Measurements from ENCODE around the gene PCDHGC5. TPM values are rescaled to one million over a fixed set of nuclear protein-coding genes. Genes with fewer than 3 reads are reported as not detected.

The PCDHGC5 gene
- total and polyA plus RNA-seq, 2 donors (not counting 3 experiments of a cell fraction or from before 2014, with no cell fraction given): 0.21 to 1.2 TPM

- DNase-seq (ENCODE audit: low read depth, low spot score): no peak
- dilution Hi-C loops (cut with MboI; ENCODE audit: extremely low pct_ligation_motif_present, low sequenced_read_pairs): no loop called here
Observed at GRCh38 chr5:141479776-141480175, 9.1 kb upstream of the PCDHGC5 start.

More at GRCh38 chr5:141479776-141480175, 9.1 kb upstream of the PCDHGC5 start:
- H3K9me3 ChIP-seq (replicated peaks; ENCODE audit: control insufficient read depth, insufficient read depth, low read length): no peaks in the 10 kb centered on the region
- no peaks in the 10 kb centered on the region for H3K9me1 ChIP-seq (replicated peaks; ENCODE audit: control insufficient read depth, extremely low read depth, insufficient read depth, low read length)
- H3K4me3 ChIP-seq (replicated peaks in 1 of 3; ENCODE audit: insufficient read depth in 1 of 3, low read depth in 1 of 3, low read length in 3 of 3): no peak overlapping the region
- POLR2A ChIA-PET: no interaction called here
- TF ChIP-seq MAX (IDR thresholded peaks at IDR 0.05; ENCODE audit: insufficient read depth, insufficient read length) (no peak), POLR2AphosphoS5 (IDR thresholded peaks at IDR 0.05; ENCODE audit: insufficient read depth, low read depth, low read length) (no peak), FOS (IDR thresholded peaks at IDR 0.05; ENCODE audit: borderline replicate concordance, insufficient read depth, low read length) (no peak), CTCF (IDR thresholded peaks at IDR 0.05; ENCODE audit: extremely low read depth in 1 of 2, insufficient read depth in 1 of 2, low read depth in 1 of 2, low read length in 2 of 2) (no peak), JUN (IDR thresholded peaks at IDR 0.05; ENCODE audit: borderline replicate concordance, insufficient read depth, insufficient read length, low read depth) (no peak), MYC (IDR thresholded peaks at IDR 0.05; ENCODE audit: low read depth, low read length) (no peak), POLR2A (IDR thresholded peaks at IDR 0.05; ENCODE audit: low read depth, low read length) (no peak), GATA2 (IDR thresholded peaks at IDR 0.05; ENCODE audit: insufficient read depth, insufficient read length, low read depth, low read length) (no peak), EZH2 (IDR thresholded peaks at IDR 0.05; ENCODE audit: borderline replicate concordance, low read depth, low read length, severe bottlenecking) (no peak)
- intact Hi-C loops (cut with micrococcal nuclease): no loop called here
- CTCF ChIA-PET: no interaction called here
- no peaks in the 10 kb centered on the region for H3K79me2 ChIP-seq (ENCODE audit: control insufficient read depth, insufficient read depth, low read length)
- H2AFZ ChIP-seq (ENCODE audit: low read depth, low read length): no peak overlapping the region
- H3K27me3 ChIP-seq (ENCODE audit: control insufficient read depth in 2 of 2, insufficient read depth in 2 of 2, low read length in 2 of 2): peaks cover 5 to 13% of the 10 kb centered on the region in 2 experiments
- no peaks in the 10 kb centered on the region for H3K36me3 ChIP-seq (ENCODE audit: control insufficient read depth in 2 of 2, extremely low read depth in 1 of 2, insufficient read depth in 2 of 2, low read length in 2 of 2)
- H3K27ac ChIP-seq (ENCODE audit: insufficient read depth, low read depth, low read length): no peak overlapping the region
- no peaks in the 10 kb centered on the region for H4K20me1 ChIP-seq (replicated peaks; ENCODE audit: control insufficient read depth, extremely low read depth, insufficient read depth, low read length)
- no peak overlapping the region for H3K9ac ChIP-seq (replicated peaks; ENCODE audit: extremely low read depth, insufficient read depth, low read length)
- no peak overlapping the region for H3K4me2 ChIP-seq (ENCODE audit: insufficient read depth, low read length)
- no TSS peak for BruUV-seq (replicated peaks)
- peaks cover 12% of the 10 kb centered on the region for H3K4me1 ChIP-seq (ENCODE audit: control insufficient read depth, extremely low read depth, insufficient read depth, low read length)
- no peak for FAIRE-seq
